Measurements from ENCODE around the gene SLC44A1.

Gene SLC44A1

GRCh38 chr9:105313238-105313637, 68.8 kb downstream of the SLC44A1 start:
- Histone ChIP-seq H3K4me3 (ENCODE audit: low read depth, low read length) (no peak overlapping the region), H3K36me3 (ENCODE audit: insufficient read depth, low read length) (peaks cover 13% of the 10 kb centered on the region), H3K27me3 (ENCODE audit: insufficient read depth, low read length) (no peaks in the 10 kb centered on the region), H2AFZ (ENCODE audit: low read length, unreplicated experiment) (no peak overlapping the region), H3K79me2 (ENCODE audit: control insufficient read depth, insufficient read depth, low read length, unreplicated experiment) (peaks cover 2% of the 10 kb centered on the region), H3K27ac (ENCODE audit: low read depth, low read length) (no peak overlapping the region), H3K4me1 (ENCODE audit: control insufficient read depth, insufficient read depth, low read length, unreplicated experiment) (no peaks in the 10 kb centered on the region)

GRCh38 chr9:105316703-105317102, 72.3 kb downstream of the SLC44A1 start:
- H3K27ac ChIP-seq (ENCODE audit: low read depth, low read length) = no peak overlapping the region
- H2AFZ ChIP-seq (ENCODE audit: low read length, unreplicated experiment) = no peak overlapping the region
- peaks cover 16% of the 10 kb centered on the region for H3K36me3 ChIP-seq (ENCODE audit: insufficient read depth, low read length)
- H3K79me2 ChIP-seq (ENCODE audit: control insufficient read depth, insufficient read depth, low read length, unreplicated experiment) = no peaks in the 10 kb centered on the region
- H3K4me1 ChIP-seq (ENCODE audit: control insufficient read depth, insufficient read depth, low read length, unreplicated experiment) = no peaks in the 10 kb centered on the region
- no peak overlapping the region for H3K4me3 ChIP-seq (ENCODE audit: low read depth, low read length)
- H3K27me3 ChIP-seq (ENCODE audit: insufficient read depth, low read length) = no peaks in the 10 kb centered on the region

- Histone ChIP-seq H3K79me2 (ENCODE audit: control insufficient read depth, insufficient read depth, low read length, unreplicated experiment) (no peaks in the 10 kb centered on the region), H3K36me3 (ENCODE audit: insufficient read depth, low read length) (peaks cover 15% of the 10 kb centered on the region; the same call in 1 of the 2 replicates), H2AFZ (ENCODE audit: low read length, unreplicated experiment) (no peak overlapping the region), H3K27ac (ENCODE audit: low read depth, low read length) (no peak overlapping the region), H3K4me3 (ENCODE audit: low read depth, low read length) (no peak overlapping the region), H3K4me1 (ENCODE audit: control insufficient read depth, insufficient read depth, low read length, unreplicated experiment) (no peaks in the 10 kb centered on the region), H3K27me3 (ENCODE audit: insufficient read depth, low read length) (no peaks in the 10 kb centered on the region)
Measured at GRCh38 chr9:105318729-105319191, 74.3 kb downstream of the SLC44A1 start.

- H3K36me3 ChIP-seq (ENCODE audit: insufficient read depth, low read length) = peaks cover 15% of the 10 kb centered on the region; the same call in 1 of the 2 replicates
- no peak overlapping the region for H3K4me3 ChIP-seq (ENCODE audit: low read depth, low read length)
- no peaks in the 10 kb centered on the region for H3K4me1 ChIP-seq (ENCODE audit: control insufficient read depth, insufficient read depth, low read length, unreplicated experiment)
- no peaks in the 10 kb centered on the region for H3K27me3 ChIP-seq (ENCODE audit: insufficient read depth, low read length)
- H3K27ac ChIP-seq (ENCODE audit: low read depth, low read length) = no peak overlapping the region
- H2AFZ ChIP-seq (ENCODE audit: low read length, unreplicated experiment) = no peak overlapping the region
- H3K79me2 ChIP-seq (ENCODE audit: control insufficient read depth, insufficient read depth, low read length, unreplicated experiment) = no peaks in the 10 kb centered on the region
Measured at GRCh38 chr9:105319202-105319813, 74.9 kb downstream of the SLC44A1 start.

- peaks cover 23% of the 10 kb centered on the region for H3K36me3 ChIP-seq (ENCODE audit: insufficient read depth, low read length)
- no peaks in the 10 kb centered on the region for H3K4me1 ChIP-seq (ENCODE audit: control insufficient read depth, insufficient read depth, low read length, unreplicated experiment)
- no peaks in the 10 kb centered on the region for H3K79me2 ChIP-seq (ENCODE audit: control insufficient read depth, insufficient read depth, low read length, unreplicated experiment)
- H2AFZ ChIP-seq (ENCODE audit: low read length, unreplicated experiment) = no peak overlapping the region
- H3K4me3 ChIP-seq (ENCODE audit: low read depth, low read length) = no peak overlapping the region
- H3K27me3 ChIP-seq (ENCODE audit: insufficient read depth, low read length) = no peaks in the 10 kb centered on the region
- H3K27ac ChIP-seq (ENCODE audit: low read depth, low read length) = no peak overlapping the region
Measured at GRCh38 chr9:105320568-105320967, 76.1 kb downstream of the SLC44A1 start.

- no peak overlapping the region for H2AFZ ChIP-seq (ENCODE audit: low read length, unreplicated experiment)
- H3K36me3 ChIP-seq (ENCODE audit: insufficient read depth, low read length) = peaks cover 10% of the 10 kb centered on the region; the same call in 1 of the 2 replicates
- peak overlapping the region; percentile 99; the same call in 1 of the 2 replicates for H3K27ac ChIP-seq (ENCODE audit: low read depth, low read length)
- H3K79me2 ChIP-seq (ENCODE audit: control insufficient read depth, insufficient read depth, low read length, unreplicated experiment) = peaks cover 18% of the 10 kb centered on the region
- no peak overlapping the region for H3K4me3 ChIP-seq (ENCODE audit: low read depth, low read length)
- H3K4me1 ChIP-seq (ENCODE audit: control insufficient read depth, insufficient read depth, low read length, unreplicated experiment) = peaks cover 48% of the 10 kb centered on the region
- no peaks in the 10 kb centered on the region for H3K27me3 ChIP-seq (ENCODE audit: insufficient read depth, low read length)
Measured at GRCh38 chr9:105328296-105328695, 83.8 kb downstream of the SLC44A1 start.

GRCh38 chr9:105328872-105329718, 84.6 kb downstream of the SLC44A1 start:
- peaks cover 18% of the 10 kb centered on the region for H3K79me2 ChIP-seq (ENCODE audit: control insufficient read depth, insufficient read depth, low read length, unreplicated experiment)
- H3K4me1 ChIP-seq (ENCODE audit: control insufficient read depth, insufficient read depth, low read length, unreplicated experiment) = peaks cover 56% of the 10 kb centered on the region
- peaks cover 10% of the 10 kb centered on the region; the same call in 1 of the 2 replicates for H3K36me3 ChIP-seq (ENCODE audit: insufficient read depth, low read length)
- H3K4me3 ChIP-seq (ENCODE audit: low read depth, low read length) = peak overlapping the region; percentile 56
- H2AFZ ChIP-seq (ENCODE audit: low read length, unreplicated experiment) = peak overlapping the region; percentile 75
- peak overlapping the region; percentile 99 for H3K27ac ChIP-seq (ENCODE audit: low read depth, low read length)
- no peaks in the 10 kb centered on the region for H3K27me3 ChIP-seq (ENCODE audit: insufficient read depth, low read length)

- H3K27me3 ChIP-seq (ENCODE audit: insufficient read depth, low read length) = no peaks in the 10 kb centered on the region
- H3K79me2 ChIP-seq (ENCODE audit: control insufficient read depth, insufficient read depth, low read length, unreplicated experiment) = peaks cover 18% of the 10 kb centered on the region
- H3K4me1 ChIP-seq (ENCODE audit: control insufficient read depth, insufficient read depth, low read length, unreplicated experiment) = peaks cover 61% of the 10 kb centered on the region
- peak overlapping the region; percentile 99 for H3K27ac ChIP-seq (ENCODE audit: low read depth, low read length)
- H2AFZ ChIP-seq (ENCODE audit: low read length, unreplicated experiment) = peak overlapping the region; percentile 75
- H3K4me3 ChIP-seq (ENCODE audit: low read depth, low read length) = peak overlapping the region; percentile 56
- H3K36me3 ChIP-seq (ENCODE audit: insufficient read depth, low read length) = peaks cover 9% of the 10 kb centered on the region; the same call in 1 of the 2 replicates
Measured at GRCh38 chr9:105329719-105330062, 85.2 kb downstream of the SLC44A1 start.

- H3K79me2 ChIP-seq (ENCODE audit: control insufficient read depth, insufficient read depth, low read length, unreplicated experiment) = peaks cover 18% of the 10 kb centered on the region
- no peak overlapping the region for H2AFZ ChIP-seq (ENCODE audit: low read length, unreplicated experiment)
- peaks cover 61% of the 10 kb centered on the region for H3K4me1 ChIP-seq (ENCODE audit: control insufficient read depth, insufficient read depth, low read length, unreplicated experiment)
- peak overlapping the region; percentile 99 for H3K27ac ChIP-seq (ENCODE audit: low read depth, low read length)
- peaks cover 4% of the 10 kb centered on the region; the same call in 1 of the 2 replicates for H3K36me3 ChIP-seq (ENCODE audit: insufficient read depth, low read length)
- H3K4me3 ChIP-seq (ENCODE audit: low read depth, low read length) = no peak overlapping the region; the same call in 1 of the 2 replicates
- no peaks in the 10 kb centered on the region for H3K27me3 ChIP-seq (ENCODE audit: insufficient read depth, low read length)
Measured at GRCh38 chr9:105330201-105330600, 85.8 kb downstream of the SLC44A1 start.

- Histone ChIP-seq H3K79me2 (ENCODE audit: control insufficient read depth, insufficient read depth, low read length, unreplicated experiment) (peaks cover 18% of the 10 kb centered on the region), H3K36me3 (ENCODE audit: insufficient read depth, low read length) (0 out of 2 replicates have a peak, but pooled peaks cover under 1% of the 10 kb centered on the region), H3K27me3 (ENCODE audit: insufficient read depth, low read length) (no peaks in the 10 kb centered on the region), H2AFZ (ENCODE audit: low read length, unreplicated experiment) (no peak overlapping the region), H3K4me3 (ENCODE audit: low read depth, low read length) (no peak overlapping the region), H3K27ac (ENCODE audit: low read depth, low read length) (peak overlapping the region; percentile 99), H3K4me1 (ENCODE audit: control insufficient read depth, insufficient read depth, low read length, unreplicated experiment) (peaks cover 61% of the 10 kb centered on the region)
Measured at GRCh38 chr9:105330755-105331154, 86.3 kb downstream of the SLC44A1 start.

Data from ACC112 (cell line).